Measurements from ENCODE around the gene SSTR4. TPM values are rescaled to one million over a fixed set of nuclear protein-coding genes. Genes with fewer than 3 reads are reported as not detected.

The SSTR4 gene
- total RNA-seq, 1 experiment from 2014 or later, result not detected

- H3K27me3 ChIP-seq (ENCODE audit: insufficient read depth, low read depth), result no peaks in the 10 kb centered on the region
- H3K27ac ChIP-seq, result no peak overlapping the region
- ChIA-PET CTCF (no interaction called here), POLR2A (ENCODE audit: unreplicated experiment) (no interaction called here)
- no TSS peak for BruUV-seq (replicated peaks)
- no peaks in the 10 kb centered on the region for H3K9me3 ChIP-seq (ENCODE audit: insufficient read depth, low read depth)
- no peak overlapping the region for H3K4me3 ChIP-seq
- intact Hi-C loops (cut with micrococcal nuclease; ENCODE audit: unreplicated experiment), result no loop called here
- no peak for DNase-seq
- H3F3A ChIP-seq (ENCODE audit: insufficient read depth, low read depth), result peaks cover 5% of the 10 kb centered on the region; the same call in 1 of the 2 replicates
- H3K4me1 ChIP-seq (replicated peaks; ENCODE audit: insufficient read depth), result no peaks in the 10 kb centered on the region
- no peaks in the 10 kb centered on the region for H3K79me2 ChIP-seq (ENCODE audit: low read depth)
- no peak overlapping the region for H3K4me2 ChIP-seq
- H2AFZ ChIP-seq, result no peak overlapping the region
- no peaks in the 10 kb centered on the region for H4K20me1 ChIP-seq (ENCODE audit: insufficient read depth)
- H3K36me3 ChIP-seq (ENCODE audit: low read depth), result no peaks in the 10 kb centered on the region
- no peaks in the 10 kb centered on the region for H3K9me2 ChIP-seq (ENCODE audit: insufficient read depth)
- TF ChIP-seq EZH2 (IDR thresholded peaks at IDR 0.05; ENCODE audit: low read depth) (no peak), CTCF (conservative IDR thresholded peaks at IDR 0.05) (no peak)
Measured at GRCh38 chr20:23078351-23079015, 43.4 kb downstream of the SSTR4 start.

DNA sequence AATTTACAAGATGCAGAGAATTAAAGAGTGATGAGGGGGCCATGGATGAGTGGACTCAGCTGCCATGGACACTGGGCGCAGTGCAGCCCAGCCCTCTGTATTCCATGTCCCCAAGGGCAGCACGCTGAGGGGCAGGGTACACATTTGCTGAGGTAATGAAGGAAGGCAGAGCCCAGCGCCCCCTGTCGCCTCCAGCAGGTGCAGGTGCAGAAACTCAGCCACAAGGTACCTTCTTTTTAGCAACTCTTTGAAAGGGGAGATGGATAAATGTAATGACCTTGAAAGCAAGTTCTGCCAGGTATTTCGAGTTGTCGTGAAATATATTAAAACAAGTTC, 43.9 kb downstream of the SSTR4 start:
- POLR2A ChIA-PET (ENCODE audit: unreplicated experiment), result no interaction called here

DNA sequence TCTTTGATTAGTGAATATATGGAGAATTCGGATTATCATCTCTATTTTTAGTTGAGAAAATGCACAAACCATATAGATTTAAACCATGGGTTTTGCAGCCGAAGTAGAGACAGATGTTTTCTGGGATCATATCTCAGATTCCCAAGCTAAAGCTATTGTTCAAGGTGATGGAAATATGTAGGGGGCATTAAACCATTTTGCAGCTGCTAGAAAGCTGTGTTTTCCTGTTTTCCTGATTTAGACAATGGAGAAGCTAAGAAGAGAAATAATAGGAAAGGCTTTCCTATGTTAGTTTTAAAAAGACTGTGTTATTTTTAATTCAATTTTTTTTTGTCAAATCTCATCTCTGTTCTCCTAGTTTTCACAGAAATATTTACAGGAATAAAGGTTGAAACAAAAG, 44.8 kb downstream of the SSTR4 start:
- no peaks in the 10 kb centered on the region for H3K9me3 ChIP-seq (ENCODE audit: insufficient read depth, low read depth)
- H4K20me1 ChIP-seq (ENCODE audit: insufficient read depth), result no peaks in the 10 kb centered on the region
- intact Hi-C loops (cut with micrococcal nuclease; ENCODE audit: unreplicated experiment), result no loop called here
- H3K4me1 ChIP-seq (replicated peaks; ENCODE audit: insufficient read depth), result no peaks in the 10 kb centered on the region
- POLR2A ChIA-PET (ENCODE audit: unreplicated experiment), result no interaction called here
- no peaks in the 10 kb centered on the region for H3K36me3 ChIP-seq (ENCODE audit: low read depth)
- DNase-seq, result no peak
- H3K79me2 ChIP-seq (ENCODE audit: low read depth), result no peaks in the 10 kb centered on the region
- CTCF ChIA-PET, result no interaction called here
- H3K9me2 ChIP-seq (ENCODE audit: insufficient read depth), result no peaks in the 10 kb centered on the region
- no peak overlapping the region for H3K4me2 ChIP-seq
- no peaks in the 10 kb centered on the region for H3K27me3 ChIP-seq (ENCODE audit: insufficient read depth, low read depth)
- BruUV-seq (replicated peaks), result no TSS peak
- no peak overlapping the region for H3K27ac ChIP-seq
- TF ChIP-seq CTCF (conservative IDR thresholded peaks at IDR 0.05), result no peak
- TF ChIP-seq EZH2 (IDR thresholded peaks at IDR 0.05; ENCODE audit: low read depth), result no peak
- H3K4me3 ChIP-seq, result no peak overlapping the region
- no peak overlapping the region for H2AFZ ChIP-seq
- H3F3A ChIP-seq (ENCODE audit: insufficient read depth, low read depth), result peaks cover 6% of the 10 kb centered on the region; the same call in 1 of the 2 replicates

More for the DNA sequence above, 43.9 kb downstream of the SSTR4 start:
- Histone ChIP-seq H3F3A (ENCODE audit: insufficient read depth, low read depth) (peaks cover 6% of the 10 kb centered on the region; the same call in 1 of the 2 replicates), H3K4me3 (no peak overlapping the region), H3K9me2 (ENCODE audit: insufficient read depth) (no peaks in the 10 kb centered on the region), H3K79me2 (ENCODE audit: low read depth) (no peaks in the 10 kb centered on the region), H3K9me3 (ENCODE audit: insufficient read depth, low read depth) (no peaks in the 10 kb centered on the region), H2AFZ (no peak overlapping the region), H4K20me1 (ENCODE audit: insufficient read depth) (no peaks in the 10 kb centered on the region), H3K4me2 (no peak overlapping the region), H3K27me3 (ENCODE audit: insufficient read depth, low read depth) (no peaks in the 10 kb centered on the region), H3K36me3 (ENCODE audit: low read depth) (no peaks in the 10 kb centered on the region), H3K4me1 (replicated peaks; ENCODE audit: insufficient read depth) (no peaks in the 10 kb centered on the region), H3K27ac (no peak overlapping the region)
- intact Hi-C loops (cut with micrococcal nuclease; ENCODE audit: unreplicated experiment), result no loop called here
- DNase-seq, result no peak
- CTCF ChIA-PET, result no interaction called here
- BruUV-seq (replicated peaks), result no TSS peak
- TF ChIP-seq EZH2 (IDR thresholded peaks at IDR 0.05; ENCODE audit: low read depth) (no peak), CTCF (conservative IDR thresholded peaks at IDR 0.05) (peak; percentile 47; the same call in 1 of the 2 replicates)

Measured in PC-9 (cell line).